T-helper 2 cell treated with Interferon-gamma antibody and Interleukin-4, amounts not matched to agents 5 μg/mL and 100 μg/mL, for 36 hours (primary cell): Measurements from ENCODE around the gene PCSK6.

ENCODE experiments used
- DNase-seq: peaks from one replicate; pipeline ENCODE4 v3.0.0; 2021; ENCODE audit warnings: low spot score
- H3K27ac Mint-ChIP-seq: one replicate; pipeline ENCODE4 v1.8.0; 2021; ENCODE audit warnings: mild to moderate bottlenecking, mixed read lengths
- H3K27me3 Mint-ChIP-seq: one replicate; pipeline ENCODE4 v1.8.0; 2021; ENCODE audit warnings: low read depth, mixed read lengths
- H3K36me3 Mint-ChIP-seq: one replicate; pipeline ENCODE4 v1.8.0; 2021; ENCODE audit warnings: low read depth, mixed read lengths
- H3K4me1 Mint-ChIP-seq: one replicate; pipeline ENCODE4 v1.8.0; 2021; ENCODE audit warnings: low read depth, mixed read lengths
- H3K4me3 Mint-ChIP-seq: one replicate; pipeline ENCODE4 v1.8.0; 2022; ENCODE audit warnings: mild to moderate bottlenecking, moderate library complexity, mixed read lengths
- H3K9me3 Mint-ChIP-seq: one replicate; pipeline ENCODE4 v1.8.0; 2021; ENCODE audit warnings: mixed read lengths

Gene PCSK6

DNA sequence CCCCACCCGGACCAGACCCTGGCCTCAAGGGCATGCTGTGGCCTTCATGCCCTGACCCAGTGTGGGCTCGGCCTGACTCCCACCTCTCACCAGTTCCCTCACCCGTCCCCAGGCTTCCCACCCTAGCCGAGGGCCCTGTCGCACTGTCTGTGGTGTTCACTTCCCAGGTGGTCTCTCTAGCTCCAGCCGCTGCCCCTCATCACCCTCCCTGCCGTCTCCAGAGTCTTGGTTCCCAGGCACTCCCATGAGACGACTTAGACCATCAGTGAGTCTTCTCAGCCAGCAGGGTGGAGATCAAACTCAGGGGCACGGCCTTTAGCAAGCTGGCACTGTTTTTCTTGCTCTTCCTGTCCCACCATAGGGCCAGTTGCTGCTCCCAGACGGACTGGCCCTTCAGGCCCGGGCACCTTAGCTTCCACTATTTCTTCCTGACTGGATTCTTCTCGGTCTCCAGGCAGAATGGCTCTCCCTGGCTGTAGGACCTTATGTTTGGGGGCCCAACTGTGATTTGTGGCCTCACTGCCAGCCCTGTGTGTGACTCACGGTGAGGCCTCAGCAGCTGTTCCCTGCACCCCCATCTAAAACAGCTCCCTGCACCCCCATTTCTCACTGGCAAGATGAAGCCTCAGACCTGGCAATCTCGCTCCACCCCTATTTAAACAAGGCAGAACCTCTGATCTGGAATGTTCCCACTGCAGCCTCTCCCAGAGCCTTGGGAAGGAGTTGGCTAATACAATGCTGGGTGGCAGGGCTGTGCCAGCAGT lies 9.4 kb upstream of the PCSK6 start:
- Mint-ChIP-seq H3K4me3 (no peak overlapping the region), H3K9me3 (no peaks in the 10 kb centered on the region), H3K27ac (no peak overlapping the region), H3K27me3 (peaks cover 36% of the 10 kb centered on the region), H3K4me1 (peaks cover 24% of the 10 kb centered on the region), H3K36me3 (no peaks in the 10 kb centered on the region)
- no peak for DNase-seq

GRCh38 chr15:101498076-101498716 lies 8.7 kb upstream of the PCSK6 start:
- no peak overlapping the region for H3K4me3 Mint-ChIP-seq
- H3K27me3 Mint-ChIP-seq: peaks cover 42% of the 10 kb centered on the region
- no peaks in the 10 kb centered on the region for H3K9me3 Mint-ChIP-seq
- H3K36me3 Mint-ChIP-seq: no peaks in the 10 kb centered on the region
- H3K4me1 Mint-ChIP-seq: peaks cover 24% of the 10 kb centered on the region
- no peak overlapping the region for H3K27ac Mint-ChIP-seq
- DNase-seq: no peak

- Mint-ChIP-seq H3K9me3 (no peaks in the 10 kb centered on the region), H3K36me3 (no peaks in the 10 kb centered on the region), H3K4me1 (peaks cover 24% of the 10 kb centered on the region), H3K4me3 (no peak overlapping the region), H3K27ac (no peak overlapping the region), H3K27me3 (peaks cover 45% of the 10 kb centered on the region)
- no peak for DNase-seq
Observed at GRCh38 chr15:101497484-101498034, 8.1 kb upstream of the PCSK6 start.

DNA sequence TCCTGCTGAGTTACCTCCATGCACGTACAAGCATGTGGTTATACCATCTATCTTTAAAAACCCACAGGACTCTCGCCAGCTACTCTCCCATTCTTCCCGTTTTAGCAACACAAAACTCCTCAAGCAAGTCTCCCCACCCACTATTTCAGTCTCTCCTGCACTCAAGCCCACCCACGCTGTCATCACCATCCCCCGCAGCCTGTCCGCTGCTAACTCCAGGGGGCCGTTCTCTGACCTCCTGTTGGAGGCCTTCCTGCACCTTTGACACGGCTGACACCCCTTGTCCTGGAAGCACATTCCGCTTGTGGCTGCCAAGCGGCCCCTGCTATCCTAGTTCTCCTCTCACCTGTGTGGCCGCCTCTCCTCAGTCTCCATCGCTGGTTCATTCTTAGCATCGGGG lies 7.5 kb upstream of the PCSK6 start:
- H3K27ac Mint-ChIP-seq: no peak overlapping the region
- H3K4me3 Mint-ChIP-seq: no peak overlapping the region
- no peak for DNase-seq
- H3K36me3 Mint-ChIP-seq: no peaks in the 10 kb centered on the region
- no peaks in the 10 kb centered on the region for H3K9me3 Mint-ChIP-seq
- H3K4me1 Mint-ChIP-seq: peaks cover 24% of the 10 kb centered on the region
- H3K27me3 Mint-ChIP-seq: peaks cover 50% of the 10 kb centered on the region

- Mint-ChIP-seq H3K9me3 (no peaks in the 10 kb centered on the region), H3K4me1 (peaks cover 20% of the 10 kb centered on the region), H3K27me3 (peaks cover 56% of the 10 kb centered on the region), H3K36me3 (no peaks in the 10 kb centered on the region), H3K27ac (no peak overlapping the region), H3K4me3 (peak overlapping the region; percentile 1)
- DNase-seq: no peak
Observed at GRCh38 chr15:101496198-101496986, 6.9 kb upstream of the PCSK6 start.

GRCh38 chr15:101495334-101496197 lies 6.1 kb upstream of the PCSK6 start:
- Mint-ChIP-seq H3K36me3 (no peaks in the 10 kb centered on the region), H3K4me3 (no peak overlapping the region), H3K27me3 (peaks cover 64% of the 10 kb centered on the region), H3K27ac (no peak overlapping the region), H3K4me1 (peaks cover 17% of the 10 kb centered on the region), H3K9me3 (no peaks in the 10 kb centered on the region)
- no peak for DNase-seq

GRCh38 chr15:101494251-101494796 lies 4.8 kb upstream of the PCSK6 start:
- Mint-ChIP-seq H3K4me1 (peaks cover 10% of the 10 kb centered on the region), H3K27ac (no peak overlapping the region), H3K4me3 (no peak overlapping the region), H3K9me3 (no peaks in the 10 kb centered on the region), H3K36me3 (no peaks in the 10 kb centered on the region), H3K27me3 (peaks cover 67% of the 10 kb centered on the region)
- DNase-seq: no peak

GRCh38 chr15:101492766-101493692 lies 3.5 kb upstream of the PCSK6 start:
- Mint-ChIP-seq H3K4me3 (no peak overlapping the region), H3K36me3 (no peaks in the 10 kb centered on the region), H3K27me3 (peaks cover 71% of the 10 kb centered on the region), H3K9me3 (no peaks in the 10 kb centered on the region), H3K4me1 (peaks cover 10% of the 10 kb centered on the region), H3K27ac (no peak overlapping the region)
- DNase-seq: no peak

DNA sequence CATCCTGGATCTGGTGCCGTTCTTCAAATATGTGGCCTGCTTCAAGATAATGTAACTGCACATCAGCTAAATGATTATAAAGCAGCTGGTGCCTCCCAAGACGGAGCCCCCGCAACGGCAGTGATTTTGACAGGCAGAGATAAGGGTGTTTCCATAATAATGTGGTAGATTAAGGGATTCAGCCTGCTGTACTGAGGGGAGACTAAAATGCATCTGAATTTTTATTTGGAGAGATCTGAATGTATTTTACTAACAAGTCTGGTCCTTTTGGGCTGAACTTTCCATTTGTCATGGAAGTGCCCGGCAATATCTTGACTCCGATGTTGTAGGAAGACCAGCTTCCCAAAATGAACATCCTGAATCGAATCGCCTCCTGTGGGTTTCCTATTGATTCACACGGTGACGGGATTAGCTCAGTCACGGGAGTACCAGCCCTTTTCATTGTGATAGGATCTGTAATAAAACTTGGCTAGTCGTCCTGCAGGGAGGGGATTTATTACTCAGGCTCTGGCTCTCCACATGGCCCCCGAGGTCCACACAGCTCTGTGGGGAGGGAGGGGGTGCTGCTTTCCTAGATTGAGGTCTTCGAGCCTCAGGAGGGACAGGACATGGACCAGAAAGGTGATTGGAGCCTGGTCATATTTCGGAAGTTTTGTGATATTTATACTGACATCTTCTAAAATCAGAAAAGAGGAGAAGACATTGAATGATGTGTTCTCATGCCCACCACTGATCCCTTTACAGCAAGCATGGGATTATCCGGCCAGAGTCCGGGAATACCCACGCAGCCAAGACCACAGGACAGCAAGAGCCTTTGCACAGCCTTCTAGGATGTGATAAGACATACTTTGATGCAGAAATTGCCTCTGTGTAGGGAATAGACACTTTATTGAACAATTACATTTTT lies 2.5 kb upstream of the PCSK6 start:
- no peaks in the 10 kb centered on the region for H3K36me3 Mint-ChIP-seq
- peaks cover 73% of the 10 kb centered on the region for H3K27me3 Mint-ChIP-seq
- no peak overlapping the region for H3K4me3 Mint-ChIP-seq
- H3K4me1 Mint-ChIP-seq: peaks cover 6% of the 10 kb centered on the region
- no peaks in the 10 kb centered on the region for H3K9me3 Mint-ChIP-seq
- no peak for DNase-seq
- no peak overlapping the region for H3K27ac Mint-ChIP-seq

DNA sequence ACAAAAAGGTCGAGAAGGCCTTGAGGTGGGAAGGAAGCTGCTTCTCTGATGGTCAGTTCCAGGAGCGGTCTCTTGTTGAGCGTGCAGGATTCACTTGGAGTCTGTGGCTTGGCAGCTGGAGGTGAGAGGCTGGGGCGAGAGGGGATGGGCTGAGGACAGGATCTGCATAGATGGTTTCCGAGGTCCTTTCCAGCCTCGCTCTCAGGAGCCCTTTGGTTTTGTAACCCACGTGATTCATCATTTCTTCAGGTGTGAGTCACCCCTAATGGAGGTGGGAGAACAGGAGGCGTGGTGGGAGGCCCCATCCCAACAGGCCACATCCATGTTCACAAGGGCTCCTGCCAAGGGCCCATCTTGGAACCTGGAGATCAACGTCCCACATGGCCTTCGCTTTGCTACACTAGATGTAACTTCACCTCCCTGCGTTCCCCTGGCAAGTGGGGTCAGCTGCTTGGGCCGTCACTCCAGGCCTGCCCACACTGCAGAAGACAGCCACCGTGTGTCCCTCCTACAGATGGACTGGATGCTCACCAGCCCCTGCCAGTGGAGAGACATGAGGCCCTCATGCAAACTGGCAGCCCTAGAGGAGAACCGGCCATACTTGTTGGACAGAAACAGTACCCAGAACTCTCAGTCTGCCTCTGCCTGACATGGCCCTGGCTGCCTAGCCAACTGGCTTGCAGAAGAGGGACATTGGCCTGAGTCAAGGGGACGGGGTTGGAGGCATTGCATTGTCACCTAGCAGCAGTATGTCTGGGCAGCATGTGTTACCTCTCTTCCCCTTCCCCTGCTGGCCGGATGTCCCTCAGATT lies 1.6 kb upstream of the PCSK6 start:
- Mint-ChIP-seq H3K4me3 (no peak overlapping the region), H3K9me3 (no peaks in the 10 kb centered on the region), H3K4me1 (peaks cover under 1% of the 10 kb centered on the region), H3K27ac (no peak overlapping the region), H3K27me3 (peaks cover 73% of the 10 kb centered on the region), H3K36me3 (no peaks in the 10 kb centered on the region)
- no peak for DNase-seq

GRCh38 chr15:101490408-101490891 lies 943 bp upstream of the PCSK6 start:
- no peaks in the 10 kb centered on the region for H3K9me3 Mint-ChIP-seq
- H3K4me3 Mint-ChIP-seq: peak overlapping the region; percentile 43
- DNase-seq: no peak
- no peaks in the 10 kb centered on the region for H3K4me1 Mint-ChIP-seq
- no peaks in the 10 kb centered on the region for H3K36me3 Mint-ChIP-seq
- H3K27ac Mint-ChIP-seq: no peak overlapping the region
- H3K27me3 Mint-ChIP-seq: peaks cover 71% of the 10 kb centered on the region
